ENCODE measurements around the gene DCC. TPM values are rescaled to one million over a fixed set of nuclear protein-coding genes. Genes with fewer than 3 reads are reported as not detected.

DCC gene
- total RNA-seq, 3 donors from 2014 or later: under 0.01 to 1.6 (median 0.15) TPM

GRCh38 chr18:52319424-52319983 lies 20.5 kb upstream of the DCC start:
- TF ChIP-seq CTCF (IDR thresholded peaks at IDR 0.05): no peak
- no peak for TF ChIP-seq POLR2AphosphoS5 (IDR thresholded peaks at IDR 0.05)
- no peak for TF ChIP-seq POLR2A (IDR thresholded peaks at IDR 0.05)
- H3K9me3 ChIP-seq: no peaks in the 10 kb centered on the region
- H3K27me3 ChIP-seq: no peaks in the 10 kb centered on the region
- no peak overlapping the region for H3K4me3 ChIP-seq
- no peak overlapping the region for H3K27ac ChIP-seq
- no peaks in the 10 kb centered on the region for H3K4me1 ChIP-seq
- no peak for DNase-seq (ENCODE audit: low spot score in 2 of 2)
- no peaks in the 10 kb centered on the region for H3K36me3 ChIP-seq
- intact Hi-C loops (cut with DNase I; ENCODE audit: low total_unique reads): no loop called here

GRCh38 chr18:52322307-52322706 lies 17.7 kb upstream of the DCC start:
- no peaks in the 10 kb centered on the region for H3K9me3 ChIP-seq
- no peaks in the 10 kb centered on the region for H3K36me3 ChIP-seq
- H3K27ac ChIP-seq: no peak overlapping the region
- no peaks in the 10 kb centered on the region for H3K27me3 ChIP-seq
- intact Hi-C loops (cut with DNase I; ENCODE audit: low total_unique reads): no loop called here
- TF ChIP-seq POLR2AphosphoS5 (IDR thresholded peaks at IDR 0.05) (no peak), CTCF (IDR thresholded peaks at IDR 0.05) (no peak), POLR2A (IDR thresholded peaks at IDR 0.05) (no peak)
- DNase-seq (ENCODE audit: low spot score in 2 of 2): no peak
- H3K4me1 ChIP-seq: no peaks in the 10 kb centered on the region
- no peak overlapping the region for H3K4me3 ChIP-seq

- no peaks in the 10 kb centered on the region for H3K36me3 ChIP-seq
- no peak overlapping the region for H3K4me3 ChIP-seq
- H3K27ac ChIP-seq: no peak overlapping the region
- intact Hi-C loops (cut with DNase I; ENCODE audit: low total_unique reads): no loop called here
- H3K4me1 ChIP-seq: no peaks in the 10 kb centered on the region
- no peaks in the 10 kb centered on the region for H3K27me3 ChIP-seq
- no peak for TF ChIP-seq POLR2AphosphoS5 (IDR thresholded peaks at IDR 0.05)
- TF ChIP-seq POLR2A (IDR thresholded peaks at IDR 0.05): no peak
- TF ChIP-seq CTCF (IDR thresholded peaks at IDR 0.05): no peak
- H3K9me3 ChIP-seq: no peaks in the 10 kb centered on the region
- DNase-seq (ENCODE audit: low spot score in 2 of 2): no peak
Measured at GRCh38 chr18:52323802-52324201, 16.2 kb upstream of the DCC start.

- Histone ChIP-seq H3K4me1 (no peaks in the 10 kb centered on the region), H3K9me3 (no peaks in the 10 kb centered on the region), H3K36me3 (no peaks in the 10 kb centered on the region), H3K27ac (no peak overlapping the region), H3K4me3 (no peak overlapping the region), H3K27me3 (no peaks in the 10 kb centered on the region)
- intact Hi-C loops (cut with DNase I; ENCODE audit: low total_unique reads): no loop called here
- DNase-seq (ENCODE audit: low spot score in 2 of 2): no peak
- no peak for TF ChIP-seq POLR2AphosphoS5 (IDR thresholded peaks at IDR 0.05)
Measured at GRCh38 chr18:52325997-52326396, 14.0 kb upstream of the DCC start.

GRCh38 chr18:52333860-52334259 lies 6.1 kb upstream of the DCC start:
- DNase-seq (ENCODE audit: low spot score in 2 of 2): no peak
- TF ChIP-seq POLR2AphosphoS5 (IDR thresholded peaks at IDR 0.05) (no peak), POLR2A (IDR thresholded peaks at IDR 0.05) (no peak), CTCF (IDR thresholded peaks at IDR 0.05) (no peak)
- H3K4me1 ChIP-seq: no peaks in the 10 kb centered on the region
- no peak overlapping the region for H3K4me3 ChIP-seq
- intact Hi-C loops (cut with DNase I; ENCODE audit: low total_unique reads): no loop called here
- no peak overlapping the region for H3K27ac ChIP-seq
- H3K27me3 ChIP-seq: peaks cover 0 to 19% of the 10 kb centered on the region in 2 donors
- H3K36me3 ChIP-seq: no peaks in the 10 kb centered on the region
- H3K9me3 ChIP-seq: no peaks in the 10 kb centered on the region

- Histone ChIP-seq H3K4me3 (no peak overlapping the region), H3K36me3 (no peaks in the 10 kb centered on the region), H3K27ac (no peak overlapping the region), H3K27me3 (peaks cover 0 to 23% of the 10 kb centered on the region in 2 donors), H3K9me3 (no peaks in the 10 kb centered on the region), H3K4me1 (no peaks in the 10 kb centered on the region)
- no peak for DNase-seq (ENCODE audit: low spot score in 2 of 2)
- intact Hi-C loops (cut with DNase I; ENCODE audit: low total_unique reads): no loop called here
- TF ChIP-seq POLR2AphosphoS5 (IDR thresholded peaks at IDR 0.05) (no peak), CTCF (IDR thresholded peaks at IDR 0.05) (no peak), POLR2A (IDR thresholded peaks at IDR 0.05) (no peak)
Measured at GRCh38 chr18:52334307-52334706, 5.7 kb upstream of the DCC start.
